Measurements from ENCODE around the gene FRMD4A. TPM values are rescaled to one million over a fixed set of nuclear protein-coding genes. Genes with fewer than 3 reads are reported as not detected.
A peak's percentile ranks its signal among the peaks of the same experiment; 100 is the strongest.

The FRMD4A gene
- total and polyA plus RNA-seq, 2 experiments from 2014 or later: 3.7 to 12.6 TPM

- no peak overlapping the region for H3K4me3 ChIP-seq
- H3K4me1 ChIP-seq (ENCODE audit: low read depth): no peaks in the 10 kb centered on the region
- H3K9me3 ChIP-seq (ENCODE audit: low read depth): no peaks in the 10 kb centered on the region
- TF ChIP-seq CTCF (IDR thresholded peaks at IDR 0.05; ENCODE audit: low read depth, low read length): no peak
- no peaks in the 10 kb centered on the region for H3K27me3 ChIP-seq
- H3K36me3 ChIP-seq: no peaks in the 10 kb centered on the region
- no peak overlapping the region for H3K27ac ChIP-seq
- DNase-seq (ENCODE audit: low read depth in 1 of 2, low spot score in 1 of 2): no peak
Observed at GRCh38 chr10:14158575-14158974, 172.1 kb downstream of the FRMD4A start.

- no peak for TF ChIP-seq CTCF (IDR thresholded peaks at IDR 0.05; ENCODE audit: low read depth, low read length)
- H3K9me3 ChIP-seq (ENCODE audit: low read depth): no peaks in the 10 kb centered on the region
- no peak overlapping the region for H3K4me3 ChIP-seq
- H3K4me1 ChIP-seq (ENCODE audit: low read depth): no peaks in the 10 kb centered on the region
- no peaks in the 10 kb centered on the region for H3K36me3 ChIP-seq
- no peak overlapping the region for H3K27ac ChIP-seq
- H3K27me3 ChIP-seq: no peaks in the 10 kb centered on the region
- no peak for DNase-seq (ENCODE audit: low read depth in 1 of 2, low spot score in 1 of 2)
Observed at GRCh38 chr10:14156104-14156503, 174.6 kb downstream of the FRMD4A start.

- no peak for TF ChIP-seq CTCF (IDR thresholded peaks at IDR 0.05; ENCODE audit: low read depth, low read length)
- Histone ChIP-seq H3K4me3 (no peak overlapping the region), H3K9me3 (ENCODE audit: low read depth) (no peaks in the 10 kb centered on the region), H3K36me3 (no peaks in the 10 kb centered on the region), H3K27ac (no peak overlapping the region), H3K4me1 (ENCODE audit: low read depth) (no peaks in the 10 kb centered on the region), H3K27me3 (no peaks in the 10 kb centered on the region)
- peak in 1 of 2 donors; percentile 21 for DNase-seq (ENCODE audit: low read depth in 1 of 2, low spot score in 1 of 2)
Observed at GRCh38 chr10:14153570-14154055, 177.1 kb downstream of the FRMD4A start.

- no peak for TF ChIP-seq CTCF (IDR thresholded peaks at IDR 0.05; ENCODE audit: low read depth, low read length)
- Histone ChIP-seq H3K9me3 (ENCODE audit: low read depth) (no peaks in the 10 kb centered on the region), H3K4me1 (ENCODE audit: low read depth) (no peaks in the 10 kb centered on the region), H3K4me3 (no peak overlapping the region), H3K27me3 (no peaks in the 10 kb centered on the region), H3K36me3 (no peaks in the 10 kb centered on the region), H3K27ac (no peak overlapping the region)
- no peak for DNase-seq (ENCODE audit: low read depth in 1 of 2, low spot score in 1 of 2)
Observed at GRCh38 chr10:14151571-14151970, 179.2 kb downstream of the FRMD4A start.

GRCh38 chr10:14150526-14150925 is 180.2 kb downstream of the FRMD4A start:
- H3K9me3 ChIP-seq (ENCODE audit: low read depth): no peaks in the 10 kb centered on the region
- H3K27ac ChIP-seq: no peak overlapping the region
- no peak for DNase-seq (ENCODE audit: low read depth in 1 of 2, low spot score in 1 of 2)
- no peaks in the 10 kb centered on the region for H3K27me3 ChIP-seq
- H3K36me3 ChIP-seq: no peaks in the 10 kb centered on the region
- H3K4me1 ChIP-seq (ENCODE audit: low read depth): no peaks in the 10 kb centered on the region
- H3K4me3 ChIP-seq: no peak overlapping the region
- no peak for TF ChIP-seq CTCF (IDR thresholded peaks at IDR 0.05; ENCODE audit: low read depth, low read length)

- Histone ChIP-seq H3K36me3 (no peaks in the 10 kb centered on the region), H3K4me1 (ENCODE audit: low read depth) (no peaks in the 10 kb centered on the region), H3K9me3 (ENCODE audit: low read depth) (no peaks in the 10 kb centered on the region), H3K27ac (no peak overlapping the region), H3K27me3 (peaks cover 6% of the 10 kb centered on the region), H3K4me3 (no peak overlapping the region)
- TF ChIP-seq CTCF (IDR thresholded peaks at IDR 0.05; ENCODE audit: low read depth, low read length): no peak
- no peak for DNase-seq (ENCODE audit: low read depth in 1 of 2, low spot score in 1 of 2)
Observed at GRCh38 chr10:14146501-14146900, 184.2 kb downstream of the FRMD4A start.
